KMS-11 (cell line): ENCODE data around the gene LUC7L3.
"Not testable (repeated sequence)": the region's sequence is repeated elsewhere in the genome, so short reads cannot be mapped to it uniquely, and the experiment has no call there.

Experiments used
- H2AFZ ChIP-seq: fragments of 200-600 bp; sonication (generic); 2 replicates; pipeline ENCODE4 v1.6.1; 2016; ENCODE audit warnings: antibody characterized with exemption, mixed run types, low read depth
- H3K27ac ChIP-seq: fragments of 200-600 bp; sonication (generic); 2 replicates; pipeline ENCODE4 v1.6.1; 2016; ENCODE audit warnings: mild to moderate bottlenecking, mixed run types
- H3K27me3 ChIP-seq: fragments of 200-600 bp; sonication (generic); 2 replicates; pipeline ENCODE4 v1.6.1; 2017; ENCODE audit warnings: mild to moderate bottlenecking, low read depth, mixed run types, moderate library complexity; ENCODE audit not compliant: insufficient read depth
- H3K36me3 ChIP-seq: fragments of 200-600 bp; sonication (generic); 2 replicates; pipeline ENCODE4 v1.6.1; 2017; ENCODE audit warnings: mild to moderate bottlenecking, mixed run types; ENCODE audit not compliant: insufficient read depth
- H3K4me1 ChIP-seq: fragments of 200-600 bp; sonication (generic); 2 replicates; pipeline ENCODE4 v1.6.1; 2016; ENCODE audit warnings: mild to moderate bottlenecking, low read depth, mixed run types; ENCODE audit not compliant: poor library complexity, severe bottlenecking
- H3K4me2 ChIP-seq: fragments of 200-600 bp; sonication (generic); 2 replicates; pipeline ENCODE4 v1.7.0; 2016; ENCODE audit warnings: mild to moderate bottlenecking, mixed run types
- H3K4me3 ChIP-seq: fragments of 200-600 bp; sonication (generic); IDR thresholded peaks from 2 replicates; pipeline ENCODE4 v1.6.1; 2017; ENCODE audit warnings: low read depth, low read length, mixed read lengths; ENCODE audit not compliant: insufficient read depth
- H3K79me2 ChIP-seq: fragments of 200-600 bp; sonication (generic); 2 replicates; pipeline ENCODE4 v1.6.1; 2016; ENCODE audit warnings: low read depth, mixed run types; ENCODE audit not compliant: insufficient read depth
- H3K9ac ChIP-seq: fragments of 200-600 bp; sonication (generic); 2 replicates; pipeline ENCODE4 v1.6.1; 2016; ENCODE audit warnings: mild to moderate bottlenecking, mixed run types
- H4K20me1 ChIP-seq: fragments of 200-600 bp; sonication (generic); 2 replicates; pipeline ENCODE4 v1.6.1; 2016; ENCODE audit warnings: mild to moderate bottlenecking, mixed run types; ENCODE audit not compliant: insufficient read depth
- TF ChIP-seq, protein P1 (sequence below): fragments of 200-600 bp; sonication (generic); conservative IDR thresholded peaks from 2 replicates; pipeline ENCODE4 v1.6.1; 2017; ENCODE audit warnings: low read depth, mild to moderate bottlenecking, antibody characterized with exemption, low read length, moderate library complexity, mixed read lengths

LUC7L3 gene

GRCh38 chr17:50680126-50680525 is 39.3 kb upstream of the LUC7L3 start:
- Histone ChIP-seq H2AFZ (no peak overlapping the region), H4K20me1 (no peaks in the 10 kb centered on the region), H3K9ac (no peak overlapping the region), H3K79me2 (no peaks in the 10 kb centered on the region), H3K4me2 (no peak overlapping the region), H3K27ac (no peak overlapping the region), H3K36me3 (no peaks in the 10 kb centered on the region), H3K27me3 (peaks cover 14% of the 10 kb centered on the region; the same call in 1 of the 2 replicates), H3K4me3 (no peak overlapping the region), H3K4me1 (peaks cover 6% of the 10 kb centered on the region)
- TF ChIP-seq, protein P1, sequence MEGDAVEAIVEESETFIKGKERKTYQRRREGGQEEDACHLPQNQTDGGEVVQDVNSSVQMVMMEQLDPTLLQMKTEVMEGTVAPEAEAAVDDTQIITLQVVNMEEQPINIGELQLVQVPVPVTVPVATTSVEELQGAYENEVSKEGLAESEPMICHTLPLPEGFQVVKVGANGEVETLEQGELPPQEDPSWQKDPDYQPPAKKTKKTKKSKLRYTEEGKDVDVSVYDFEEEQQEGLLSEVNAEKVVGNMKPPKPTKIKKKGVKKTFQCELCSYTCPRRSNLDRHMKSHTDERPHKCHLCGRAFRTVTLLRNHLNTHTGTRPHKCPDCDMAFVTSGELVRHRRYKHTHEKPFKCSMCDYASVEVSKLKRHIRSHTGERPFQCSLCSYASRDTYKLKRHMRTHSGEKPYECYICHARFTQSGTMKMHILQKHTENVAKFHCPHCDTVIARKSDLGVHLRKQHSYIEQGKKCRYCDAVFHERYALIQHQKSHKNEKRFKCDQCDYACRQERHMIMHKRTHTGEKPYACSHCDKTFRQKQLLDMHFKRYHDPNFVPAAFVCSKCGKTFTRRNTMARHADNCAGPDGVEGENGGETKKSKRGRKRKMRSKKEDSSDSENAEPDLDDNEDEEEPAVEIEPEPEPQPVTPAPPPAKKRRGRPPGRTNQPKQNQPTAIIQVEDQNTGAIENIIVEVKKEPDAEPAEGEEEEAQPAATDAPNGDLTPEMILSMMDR, result no peak

DNA sequence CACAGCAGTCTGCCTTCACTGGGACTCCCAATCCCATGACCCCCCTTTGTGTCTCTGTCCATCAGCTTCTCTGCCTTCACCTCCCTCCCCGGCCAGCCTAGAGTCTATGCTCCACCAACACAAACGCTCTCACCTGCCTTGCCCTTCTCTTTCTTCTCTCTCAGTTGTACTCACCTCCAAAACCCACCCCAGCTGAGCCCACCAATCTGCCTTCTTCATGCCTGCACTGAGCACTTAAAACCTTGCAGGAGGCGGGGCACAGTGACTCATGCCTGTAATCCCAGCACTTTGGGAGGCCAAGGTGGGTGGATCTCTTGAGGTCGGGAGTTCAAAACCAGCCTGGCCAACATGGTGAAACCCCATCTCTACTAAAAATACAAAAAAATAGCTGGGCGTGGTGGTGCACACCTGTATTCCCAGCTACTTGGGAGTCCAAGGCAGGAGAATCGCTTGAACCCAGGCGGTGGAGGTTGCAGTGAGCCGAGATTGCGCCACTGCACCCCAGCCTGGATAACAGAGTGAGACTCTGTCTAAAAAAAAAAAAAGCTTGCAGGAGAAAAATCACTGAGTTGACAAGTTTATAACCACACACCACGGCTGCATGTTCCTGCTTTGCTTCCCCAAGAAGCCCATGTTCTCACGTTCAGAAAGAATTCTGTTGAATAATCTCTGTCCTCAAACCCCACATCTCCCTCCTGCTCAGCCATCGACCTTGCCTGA is 38.7 kb upstream of the LUC7L3 start:
- not testable (repeated sequence) for H2AFZ ChIP-seq, H3K4me1 ChIP-seq, H3K79me2 ChIP-seq, H3K9ac ChIP-seq, H3K27ac ChIP-seq, H3K4me3 ChIP-seq, H3K4me2 ChIP-seq, H4K20me1 ChIP-seq, H3K36me3 ChIP-seq
- peaks cover 14% of the 10 kb centered on the region; the same call in 1 of the 2 replicates for H3K27me3 ChIP-seq

- Histone ChIP-seq H2AFZ (no peak overlapping the region), H3K4me1 (peaks cover 6% of the 10 kb centered on the region), H3K36me3 (no peaks in the 10 kb centered on the region), H3K27me3 (peaks cover 14% of the 10 kb centered on the region; the same call in 1 of the 2 replicates), H3K79me2 (no peaks in the 10 kb centered on the region), H3K9ac (no peak overlapping the region), H4K20me1 (no peaks in the 10 kb centered on the region), H3K4me2 (no peak overlapping the region), H3K4me3 (no peak overlapping the region), H3K27ac (no peak overlapping the region)
- TF ChIP-seq, protein P1, result no peak
Observed at GRCh38 chr17:50681263-50682200, 37.9 kb upstream of the LUC7L3 start.

- Histone ChIP-seq H3K36me3 (no peaks in the 10 kb centered on the region), H3K4me3 (no peak overlapping the region), H3K27ac (no peak overlapping the region)
Observed at GRCh38 chr17:50682441-50682840, 37.0 kb upstream of the LUC7L3 start.

More at GRCh38 chr17:50682441-50682840, 37.0 kb upstream of the LUC7L3 start:
- H3K4me2 ChIP-seq, result no peak overlapping the region
- H2AFZ ChIP-seq, result no peak overlapping the region
- H3K27me3 ChIP-seq, result peaks cover 14% of the 10 kb centered on the region; the same call in 1 of the 2 replicates
- TF ChIP-seq, protein P1, result no peak
- no peak overlapping the region for H3K9ac ChIP-seq
- no peaks in the 10 kb centered on the region for H3K79me2 ChIP-seq
- H3K4me1 ChIP-seq, result peaks cover 6% of the 10 kb centered on the region
- no peaks in the 10 kb centered on the region for H4K20me1 ChIP-seq
